Measurements from ENCODE around the gene ZMYND8. TPM values are rescaled to one million over a fixed set of nuclear protein-coding genes. Genes with fewer than 3 reads are reported as not detected.

The ZMYND8 gene
- total and polyA plus RNA-seq, 10 of the 15 experiments (the other 5 are each of a cell fraction or from before 2014, with no cell fraction given), result 12.9 to 54.8 (median 23.1) TPM

GRCh38 chr20:47179267-47179666, 177.2 kb downstream of the ZMYND8 start (continued):
- TF ChIP-seq MYB (IDR thresholded peaks at IDR 0.05; ENCODE audit: borderline replicate concordance, low read depth, low read length) (no peak), PBX3 (IDR thresholded peaks at IDR 0.05; ENCODE audit: insufficient replicate concordance, low read depth, low read length) (no peak), BHLHE40 (IDR thresholded peaks at IDR 0.05; ENCODE audit: borderline replicate concordance in 1 of 2, low read depth in 2 of 2, low read length in 1 of 2) (no peak), ASH2L (IDR thresholded peaks at IDR 0.05; ENCODE audit: borderline replicate concordance, low read depth) (no peak), ZBED1 (IDR thresholded peaks at IDR 0.05; ENCODE audit: borderline replicate concordance) (no peak), EGR1 (IDR thresholded peaks at IDR 0.05; ENCODE audit: borderline replicate concordance in 1 of 2, low read depth in 2 of 2, low read length in 2 of 2) (no peak), FOXK2 (IDR thresholded peaks at IDR 0.05) (no peak), SRF (IDR thresholded peaks at IDR 0.05; ENCODE audit: low read depth in 2 of 2, low read length in 2 of 2) (no peak), TARDBP (IDR thresholded peaks at IDR 0.05; ENCODE audit: borderline replicate concordance) (no peak), JUND (IDR thresholded peaks at IDR 0.05; ENCODE audit: low read depth, low read length) (no peak)

- TF ChIP-seq SREBF1 (IDR thresholded peaks at IDR 0.05; ENCODE audit: low read length), result no peak
- TF ChIP-seq CEBPZ (IDR thresholded peaks at IDR 0.05; ENCODE audit: low read depth, low read length), result no peak
- TF ChIP-seq ETV6 (conservative IDR thresholded peaks at IDR 0.05 in 1 of 2, IDR thresholded peaks at IDR 0.05 in 1 of 2; ENCODE audit: borderline replicate concordance in 1 of 2, low read depth in 1 of 2), result 0 out of 4 replicates have a peak, but pooled peaks of 1 of the 2 experiments have one; percentile 74
- no peak for TF ChIP-seq PAX5 (IDR thresholded peaks at IDR 0.05; ENCODE audit: borderline replicate concordance, low read depth, low read length)
- TF ChIP-seq EED (IDR thresholded peaks at IDR 0.05; ENCODE audit: low read depth), result no peak
- TF ChIP-seq POLR2AphosphoS5 (IDR thresholded peaks at IDR 0.05; ENCODE audit: low read length), result no peak
- TF ChIP-seq KAT2A (conservative IDR thresholded peaks at IDR 0.05; ENCODE audit: control insufficient read depth, low read depth, low read length), result no peak
- no peak for TF ChIP-seq BCL11A (IDR thresholded peaks at IDR 0.05; ENCODE audit: low read depth, low read length)
- no TSS peak for BruUV-seq (replicated peaks)
- H3K4me1 ChIP-seq (ENCODE audit: control insufficient read depth, insufficient read depth, low read length), result no peaks in the 10 kb centered on the region
- H3K4me2 ChIP-seq (ENCODE audit: control insufficient read depth, insufficient read depth), result no peak overlapping the region
- H3K27me3 ChIP-seq (replicated peaks in 1 of 2; ENCODE audit: control insufficient read depth in 2 of 2, insufficient read depth in 2 of 2, low read length in 1 of 2), result peaks cover 0 to 2% of the 10 kb centered on the region in 2 experiments; a peak in 1 of 4 replicates
- no peak overlapping the region for H3K4me3 ChIP-seq
- no peak overlapping the region for H2AFZ ChIP-seq (ENCODE audit: control insufficient read depth, low read depth, low read length)
- no peak for FAIRE-seq
- H3K9ac ChIP-seq (ENCODE audit: control insufficient read depth, insufficient read depth, low read length), result no peak overlapping the region
- no peaks in the 10 kb centered on the region for H3K36me3 ChIP-seq (ENCODE audit: control insufficient read depth in 2 of 2, insufficient read depth in 2 of 2, low read length in 1 of 2)
- 0 out of 3 replicates have a peak, but pooled peaks cover 2% of the 10 kb centered on the region for H3K9me3 ChIP-seq (replicated peaks; ENCODE audit: control insufficient read depth, insufficient read depth, low read length)
- ATAC-seq, result no peak
- H3K79me2 ChIP-seq (ENCODE audit: control insufficient read depth, insufficient read depth, low read length), result no peaks in the 10 kb centered on the region
- SMC1A ChIA-PET (ENCODE audit: uncharacterized antibody, unreplicated experiment), result no interaction called here
- POLR2A ChIA-PET, result no interaction called here
- RAD21 ChIA-PET (ENCODE audit: unreplicated experiment), result interaction anchor here (0.6 kb wide), 1 partner anchor 1726 kb away, joined by 3 read pairs; no protein-coding TSS in a partner anchor
- H4K20me1 ChIP-seq (ENCODE audit: control insufficient read depth, insufficient read depth), result no peaks in the 10 kb centered on the region
- intact Hi-C loops (cut with micrococcal nuclease; ENCODE audit: unreplicated experiment), result no loop called here
- in situ Hi-C loops (cut with MboI), result no loop called here
- no peak for DNase-seq (ENCODE audit: low read depth, low spot score)
- H3K27ac ChIP-seq (ENCODE audit: control insufficient read depth, insufficient read depth), result no peak overlapping the region
- CTCF ChIA-PET, result no interaction called here
- WGBS (ENCODE audit: insufficient coverage, insufficient replicate concordance, low lambda C conversion rate, missing lambda C conversion rate), result 40% methylated on average over 1 of the region's 1 CpG
These were observed 177.6 kb downstream of the ZMYND8 start for GRCh38 chr20:47178851-47179250.

All from GM12878 (cell line).